Hypothalamus (tissue), 51 donors: ENCODE results near the gene ANXA11.

Experiments used
- DNase-seq, 51 donors: peaks; one replicate each; lab custom pipeline; 2025; lab: John Stamatoyannopoulos, UW

The ANXA11 gene

DNA sequence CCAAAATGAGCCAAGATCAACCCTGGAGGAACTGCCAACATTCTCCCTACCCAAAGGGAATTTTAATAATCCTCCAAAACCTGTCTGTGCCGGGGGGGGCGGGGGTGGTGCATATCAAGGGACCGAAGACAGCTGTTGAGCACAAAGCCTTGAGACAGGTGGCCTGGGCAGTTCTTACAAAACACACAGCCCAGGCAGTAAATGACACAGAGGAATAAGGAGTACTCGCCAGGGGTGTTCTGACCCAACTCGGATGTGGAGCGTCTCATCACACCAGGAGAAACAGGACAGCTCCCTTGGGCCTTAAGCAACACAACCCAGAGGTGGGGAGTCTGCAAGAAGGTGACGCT, 37.2 kb downstream of the ANXA11 start:
- DNase-seq = peak in 1 of 51 donors; percentile 10

DNA sequence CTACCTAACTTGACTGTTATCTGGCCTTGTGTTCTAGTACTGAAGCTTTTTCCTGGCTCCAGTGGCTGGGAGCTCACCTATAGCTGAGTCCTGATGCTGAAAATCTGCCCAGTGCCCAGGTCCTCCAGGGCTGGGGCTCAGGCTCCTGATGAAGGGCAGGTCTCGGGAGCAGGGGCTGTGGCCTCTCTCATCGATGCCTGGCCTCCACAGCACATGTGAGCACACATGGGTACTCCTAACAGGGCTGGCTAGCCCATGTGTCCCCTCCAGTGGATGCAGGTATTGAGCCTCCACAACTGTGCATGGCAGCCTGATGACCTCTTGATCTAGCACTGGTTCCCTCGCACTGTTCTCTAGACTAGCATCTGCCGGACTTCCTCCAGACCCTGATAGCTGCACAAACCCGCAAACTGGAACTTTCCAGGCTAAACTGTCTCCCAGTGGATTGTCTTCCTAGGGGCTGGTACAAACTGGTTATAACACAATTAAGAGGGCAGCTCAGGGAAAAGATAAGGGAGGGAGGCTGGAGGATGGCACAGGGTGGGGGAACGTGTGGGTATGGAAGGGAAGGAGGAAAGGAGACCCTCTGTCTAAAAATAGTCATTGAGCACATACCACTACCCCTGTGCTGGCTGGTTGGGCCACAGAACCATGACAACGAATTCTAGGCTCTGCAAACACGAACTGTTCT, 37.7 kb downstream of the ANXA11 start:
- no peak for DNase-seq

GRCh38 chr10:80166581-80167470, 38.5 kb downstream of the ANXA11 start:
- no peak for DNase-seq

- DNase-seq = no peak
Measured at GRCh38 chr10:80165173-80165572, 40.2 kb downstream of the ANXA11 start.

DNA sequence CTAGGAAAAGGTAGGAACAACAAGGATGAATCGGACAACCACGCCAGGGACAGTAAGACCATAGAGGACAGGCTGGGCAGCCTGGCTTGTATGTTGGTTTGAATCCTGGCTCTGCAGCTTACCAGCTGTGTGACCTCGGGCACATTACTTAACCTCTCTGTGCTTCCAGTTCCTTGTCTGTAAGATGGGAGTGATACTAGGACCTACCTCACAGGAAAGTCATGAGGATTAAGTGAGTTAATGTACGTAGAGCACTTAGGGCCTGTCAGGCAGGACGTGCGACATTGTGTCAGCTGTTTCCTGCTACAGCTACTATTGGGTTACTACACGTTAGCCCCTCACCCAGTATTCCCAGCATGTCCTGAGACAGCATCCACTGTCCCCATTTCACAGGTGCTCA, 40.7 kb downstream of the ANXA11 start:
- no peak for DNase-seq

DNA sequence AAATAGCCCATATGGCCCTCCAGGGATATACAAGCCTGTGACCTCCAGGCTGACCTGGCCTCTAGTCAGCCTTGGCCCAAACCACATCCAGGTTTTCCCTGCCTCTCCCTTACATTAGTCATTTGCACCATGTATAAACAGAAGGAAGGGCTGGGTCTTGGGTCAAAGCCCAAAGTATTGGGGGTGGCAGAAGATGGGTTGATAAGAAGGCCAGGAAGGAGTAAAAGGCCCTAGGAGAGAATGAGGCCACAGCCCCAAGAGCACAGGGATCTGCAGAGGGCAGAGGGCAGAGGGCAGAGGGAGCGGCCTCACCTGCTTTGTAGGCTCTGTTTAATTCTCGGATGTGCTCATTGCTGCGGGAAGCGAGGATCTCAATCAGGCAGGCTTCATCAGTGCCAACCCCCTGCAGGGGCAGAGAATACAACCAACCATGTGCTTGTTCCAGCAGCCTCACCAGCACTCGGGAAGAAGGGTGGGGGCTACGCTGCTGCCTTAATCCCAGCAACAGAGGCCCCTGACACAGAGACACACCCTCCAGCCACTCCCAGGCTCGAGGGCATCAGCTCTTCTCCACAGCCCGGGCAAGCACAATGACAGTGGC, 41.5 kb downstream of the ANXA11 start:
- no peak for DNase-seq

DNA sequence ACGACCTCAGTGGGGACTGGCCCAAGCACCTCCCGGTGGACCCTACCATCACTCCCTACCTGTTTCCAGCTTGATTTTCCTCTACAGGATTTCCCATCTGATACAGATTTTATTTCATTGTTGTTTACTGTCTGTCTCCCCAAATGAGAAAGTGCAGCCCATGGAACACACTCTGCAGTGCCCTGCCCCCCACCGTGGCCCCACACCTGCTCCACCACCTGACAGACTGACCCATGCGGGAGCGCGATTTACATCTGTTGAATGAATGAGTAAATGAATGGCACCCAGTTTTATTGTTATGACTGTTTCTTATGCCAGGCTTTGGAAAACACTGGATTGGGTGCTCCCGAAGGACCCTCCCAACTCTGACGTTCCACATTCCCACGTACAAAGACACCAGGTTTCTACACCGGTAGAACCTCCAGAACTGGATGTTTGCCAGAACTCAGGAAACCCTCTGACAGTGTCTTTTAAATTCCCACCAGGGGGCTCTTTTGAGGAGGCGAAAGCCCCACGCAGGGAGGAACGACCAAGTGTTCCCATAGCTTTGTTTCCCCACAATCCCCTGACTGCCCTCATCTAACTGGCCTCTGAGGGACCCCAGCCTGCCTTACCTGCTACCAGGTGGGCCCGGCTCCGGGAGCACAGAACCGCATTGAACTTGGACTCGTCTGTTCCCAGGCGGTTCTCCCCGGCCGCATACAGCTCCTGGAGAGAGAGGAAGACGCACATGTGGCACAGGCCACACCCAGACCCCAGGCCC, 43.8 kb downstream of the ANXA11 start:
- no peak for DNase-seq

GRCh38 chr10:80160361-80161320, 44.7 kb downstream of the ANXA11 start:
- no peak for DNase-seq

DNA sequence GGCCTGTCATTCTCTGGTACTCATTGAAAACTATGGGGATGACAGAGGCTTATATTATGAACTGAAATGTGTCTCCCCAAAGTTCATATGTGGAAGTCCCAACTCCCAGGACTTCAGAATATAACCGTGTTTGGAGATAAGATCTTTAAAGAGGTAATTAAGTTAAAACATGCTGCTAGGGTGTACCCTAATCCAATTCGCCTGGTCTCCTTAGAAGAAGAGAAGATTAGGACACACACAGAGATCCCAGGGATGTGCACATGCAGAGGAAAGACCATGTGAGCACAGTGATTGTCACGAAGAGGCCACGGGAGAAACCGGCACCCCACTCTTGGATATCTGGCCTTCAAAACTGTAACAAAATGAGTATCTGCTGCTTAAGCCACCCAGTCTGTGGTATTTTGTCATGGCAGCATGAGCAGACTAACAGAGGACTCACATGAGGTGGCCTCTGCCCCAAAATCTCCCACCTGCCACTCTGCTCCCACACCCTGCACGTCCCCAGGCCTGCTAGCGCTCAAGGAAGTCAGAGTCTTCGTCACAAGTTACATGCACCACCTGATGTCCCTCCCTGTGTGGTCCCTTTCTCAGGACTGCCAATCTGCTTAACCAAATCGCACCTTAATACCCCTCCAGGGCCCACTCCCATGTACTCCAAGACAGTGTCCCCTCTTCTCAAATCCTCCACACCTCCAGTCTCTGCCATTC, 46.0 kb downstream of the ANXA11 start:
- no peak for DNase-seq

GRCh38 chr10:80158598-80159127, 46.7 kb downstream of the ANXA11 start:
- peak in 10 of 51 donors; percentile 10 to 61 (median 27) for DNase-seq

- DNase-seq = no peak
Measured at GRCh38 chr10:80158126-80158525, 47.2 kb downstream of the ANXA11 start.

- no peak for DNase-seq
Measured at GRCh38 chr10:80157561-80157960, 47.8 kb downstream of the ANXA11 start.

DNA sequence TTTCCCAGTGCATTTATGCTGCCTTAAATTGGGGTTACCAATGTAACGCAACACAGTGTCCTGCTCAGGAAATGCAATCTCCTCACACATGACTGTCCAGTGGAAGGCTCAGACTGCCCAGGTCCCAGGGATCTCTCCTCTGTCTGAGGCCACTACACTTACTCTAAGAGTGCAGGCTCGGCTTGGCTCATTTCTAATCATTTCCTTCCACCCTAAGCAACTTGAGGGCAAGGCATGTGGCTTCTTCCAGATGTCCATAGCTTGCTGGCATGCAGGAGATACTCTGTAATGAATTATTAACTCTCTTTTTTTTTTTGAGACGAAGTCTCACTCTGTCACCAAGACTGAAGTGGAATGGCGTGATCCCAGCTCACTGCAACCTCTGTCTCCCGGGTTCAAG, 49.1 kb downstream of the ANXA11 start:
- no peak for DNase-seq

DNA sequence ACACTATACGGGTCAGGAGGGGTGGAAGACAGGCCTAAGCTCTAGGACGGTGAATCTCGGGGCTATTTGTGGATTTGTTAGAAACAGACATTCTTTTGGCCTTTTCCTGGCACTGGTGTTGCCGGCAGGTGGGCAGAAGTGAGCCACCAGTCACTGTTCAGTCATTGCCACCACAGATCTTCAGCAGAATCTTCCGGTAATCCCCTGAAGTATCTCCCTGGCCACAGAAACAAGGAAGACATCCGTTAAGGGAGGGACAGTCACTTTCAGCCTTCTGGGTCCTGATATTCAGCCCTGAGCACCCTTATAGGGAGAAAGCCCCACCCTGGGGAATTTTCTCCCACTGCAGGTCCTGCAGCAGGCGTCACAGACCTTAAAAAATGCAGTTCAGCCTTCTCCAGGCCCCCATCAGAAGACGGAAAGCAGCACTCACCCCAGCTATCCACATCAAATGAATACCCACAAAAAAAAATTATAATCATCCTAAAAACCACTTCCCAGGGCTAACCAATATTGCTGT, 49.6 kb downstream of the ANXA11 start:
- no peak for DNase-seq

- peak in 1 of 51 donors; percentile 58 for DNase-seq
Measured at GRCh38 chr10:80154978-80155695, 50.2 kb downstream of the ANXA11 start.

GRCh38 chr10:80154626-80154977, 50.7 kb downstream of the ANXA11 start:
- DNase-seq = no peak

DNA sequence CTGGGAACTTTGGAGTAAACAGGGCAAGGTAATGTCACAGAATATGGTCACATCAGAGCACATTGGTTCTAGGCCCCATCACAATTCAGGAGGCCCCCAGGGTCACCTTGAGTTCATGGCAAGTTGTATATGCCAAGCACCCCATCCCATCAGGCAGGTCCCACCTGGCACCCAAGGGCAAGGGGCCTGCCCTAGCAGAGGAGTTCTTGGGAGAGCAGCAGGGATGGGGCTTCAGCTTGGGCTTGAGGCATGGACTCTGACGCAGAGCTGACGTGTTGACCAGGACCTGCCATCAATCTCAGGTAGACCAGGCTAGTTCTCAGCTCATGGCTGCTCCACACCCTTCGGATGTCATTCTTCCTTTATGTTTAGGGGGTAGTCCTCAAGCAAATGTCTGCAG, 51.9 kb downstream of the ANXA11 start:
- no peak for DNase-seq

DNA sequence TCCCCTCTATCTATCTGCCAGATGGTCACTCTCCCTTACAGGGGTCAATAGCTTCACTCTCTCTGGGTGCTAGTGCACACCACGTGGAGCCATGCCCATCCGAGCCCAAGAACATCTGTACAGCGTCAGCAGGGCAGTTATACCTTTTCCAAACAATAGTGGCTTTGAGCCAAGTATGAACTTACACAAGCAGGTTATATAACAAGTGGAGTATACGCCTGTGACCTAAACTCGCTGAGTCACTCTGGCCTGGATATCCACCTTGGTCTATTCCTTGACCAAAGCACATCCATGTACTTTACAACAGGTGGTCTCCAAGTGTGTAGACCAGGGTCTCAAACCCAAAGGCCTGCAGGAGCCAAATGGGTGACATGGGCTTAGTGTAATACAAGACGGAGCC, 52.5 kb downstream of the ANXA11 start:
- DNase-seq = no peak
